Brain microvascular endothelial cell (primary cell): ENCODE measurements around the gene BMP8A.
"Not testable (repeated sequence)": the region's sequence is repeated elsewhere in the genome, so short reads cannot be mapped to it uniquely, and the experiment has no call there.

Experiments used
- DNase-seq: peaks from one replicate; pipeline ENCODE4 v3.0.0-alpha.2; 2020
- H3K27ac ChIP-seq: fragments of 250-450 bp; sonication (Bioruptor Pico); 2 replicates; pipeline ENCODE4 v1.5.1; 2020; ENCODE audit warnings: mild to moderate bottlenecking, moderate library complexity
- H3K27me3 ChIP-seq: fragments of 250-450 bp; sonication (Bioruptor Pico); replicated peaks from 2 replicates; pipeline ENCODE4 v1.5.1; 2020; ENCODE audit warnings: mild to moderate bottlenecking
- H3K36me3 ChIP-seq: fragments of 250-450 bp; sonication (Bioruptor Pico); replicated peaks from 2 replicates; pipeline ENCODE4 v1.5.1; 2020; ENCODE audit warnings: mild to moderate bottlenecking
- H3K4me3 ChIP-seq: 2 replicates; pipeline ENCODE4 v1.5.1; 2011; ENCODE audit warnings: low read depth, mild to moderate bottlenecking, control low read depth, low read length, moderate library complexity
- in situ Hi-C: cut with HindIII; loops from 2 replicates; pipeline ENCODE4 v1.10.0; 2017; ENCODE audit warnings: low sequenced_read_pairs, low pct_ligation_motif_present
- TF ChIP-seq, protein P1 (sequence below): IDR thresholded peaks from 2 replicates; pipeline ENCODE4 v1.5.1; 2011; ENCODE audit warnings: low read depth, mild to moderate bottlenecking, moderate library complexity, low read length, control low read depth, inconsistent platforms; ENCODE audit errors: missing control alignments

Gene BMP8A

DNA sequence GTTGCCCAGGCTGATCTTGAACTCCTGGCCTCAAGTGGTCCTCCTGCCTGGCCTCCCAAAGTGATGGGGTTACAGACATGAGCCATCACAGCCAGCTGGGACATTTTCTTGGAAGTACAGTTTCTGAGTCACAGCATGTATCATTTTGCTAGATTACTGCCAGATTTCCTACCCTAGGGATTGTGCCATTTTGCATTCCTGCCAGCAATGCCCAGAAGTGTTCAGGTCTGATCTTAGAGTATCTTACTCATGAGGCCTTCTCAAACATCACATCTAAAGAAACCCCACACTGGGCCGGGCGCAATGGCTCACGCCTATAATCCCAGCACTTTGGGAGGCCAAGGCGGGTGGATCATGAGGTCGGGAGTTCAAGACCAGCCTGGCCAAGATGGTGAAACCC is 10.2 kb downstream of the BMP8A start:
- Histone ChIP-seq H3K27ac (no peak overlapping the region), H3K4me3 (no peak overlapping the region), H3K27me3 (no peaks in the 10 kb centered on the region), H3K36me3 (no peaks in the 10 kb centered on the region)
- in situ Hi-C loops = no loop called here
- no peak for DNase-seq
- TF ChIP-seq, protein P1, sequence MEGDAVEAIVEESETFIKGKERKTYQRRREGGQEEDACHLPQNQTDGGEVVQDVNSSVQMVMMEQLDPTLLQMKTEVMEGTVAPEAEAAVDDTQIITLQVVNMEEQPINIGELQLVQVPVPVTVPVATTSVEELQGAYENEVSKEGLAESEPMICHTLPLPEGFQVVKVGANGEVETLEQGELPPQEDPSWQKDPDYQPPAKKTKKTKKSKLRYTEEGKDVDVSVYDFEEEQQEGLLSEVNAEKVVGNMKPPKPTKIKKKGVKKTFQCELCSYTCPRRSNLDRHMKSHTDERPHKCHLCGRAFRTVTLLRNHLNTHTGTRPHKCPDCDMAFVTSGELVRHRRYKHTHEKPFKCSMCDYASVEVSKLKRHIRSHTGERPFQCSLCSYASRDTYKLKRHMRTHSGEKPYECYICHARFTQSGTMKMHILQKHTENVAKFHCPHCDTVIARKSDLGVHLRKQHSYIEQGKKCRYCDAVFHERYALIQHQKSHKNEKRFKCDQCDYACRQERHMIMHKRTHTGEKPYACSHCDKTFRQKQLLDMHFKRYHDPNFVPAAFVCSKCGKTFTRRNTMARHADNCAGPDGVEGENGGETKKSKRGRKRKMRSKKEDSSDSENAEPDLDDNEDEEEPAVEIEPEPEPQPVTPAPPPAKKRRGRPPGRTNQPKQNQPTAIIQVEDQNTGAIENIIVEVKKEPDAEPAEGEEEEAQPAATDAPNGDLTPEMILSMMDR = no peak

- DNase-seq, H3K4me3 ChIP-seq, H3K36me3 ChIP-seq, in situ Hi-C loops, H3K27me3 ChIP-seq, H3K27ac ChIP-seq: not testable (repeated sequence)
Measured at GRCh38 chr1:39504436-39504835, 13.0 kb downstream of the BMP8A start.

DNA sequence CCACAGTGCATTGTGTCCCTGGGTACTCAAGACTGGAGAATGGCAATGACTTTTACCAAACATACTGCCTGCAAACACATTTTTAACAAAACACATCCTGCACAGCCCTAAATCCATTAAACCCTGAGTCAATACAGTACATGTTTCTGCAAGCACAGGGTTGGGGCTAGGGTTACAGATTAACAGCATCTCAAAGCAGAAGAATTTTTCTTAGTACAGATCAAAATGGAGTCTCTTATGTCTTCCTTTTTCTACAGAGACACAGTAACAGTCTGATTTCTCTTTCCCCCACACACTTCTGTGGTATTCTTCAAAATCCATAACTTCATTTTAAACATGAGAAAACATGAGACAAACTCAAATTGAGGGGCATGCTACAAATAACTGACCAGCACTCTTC is 13.9 kb downstream of the BMP8A start:
- in situ Hi-C loops = no loop called here
- no peaks in the 10 kb centered on the region for H3K27me3 ChIP-seq
- H3K36me3 ChIP-seq = no peaks in the 10 kb centered on the region
- TF ChIP-seq, protein P1 = no peak
- no peak overlapping the region for H3K4me3 ChIP-seq
- no peak overlapping the region for H3K27ac ChIP-seq
- DNase-seq = no peak

GRCh38 chr1:39507230-39507928 is 15.9 kb downstream of the BMP8A start:
- Histone ChIP-seq H3K36me3 (no peaks in the 10 kb centered on the region), H3K27ac (no peak overlapping the region), H3K27me3 (no peaks in the 10 kb centered on the region), H3K4me3 (no peak overlapping the region)
- no peak for DNase-seq
- TF ChIP-seq, protein P1 = peak; percentile 70
- in situ Hi-C loops = no loop called here

DNA sequence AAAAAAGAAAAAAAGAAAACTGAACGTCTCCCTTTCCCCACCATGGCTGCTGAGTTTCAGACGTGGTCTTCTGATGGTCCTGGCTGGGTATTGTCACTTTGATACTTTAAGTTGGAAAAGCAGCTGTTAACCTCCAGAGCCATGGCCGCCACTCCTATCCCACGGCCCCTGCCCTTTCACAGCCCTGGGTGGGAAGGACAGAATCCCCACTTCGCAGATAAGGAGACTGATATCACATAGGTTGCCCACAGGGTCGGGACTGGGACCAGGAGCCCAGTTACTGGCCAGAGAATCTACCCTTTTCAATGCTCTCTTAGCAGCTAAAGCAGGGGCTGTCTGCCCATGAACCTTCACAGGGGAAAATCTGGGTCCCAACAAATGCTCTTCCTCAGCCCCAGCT is 16.8 kb downstream of the BMP8A start:
- DNase-seq = no peak
- no peaks in the 10 kb centered on the region for H3K36me3 ChIP-seq
- H3K4me3 ChIP-seq = no peak overlapping the region
- no peaks in the 10 kb centered on the region for H3K27me3 ChIP-seq
- TF ChIP-seq, protein P1 = no peak
- no peak overlapping the region for H3K27ac ChIP-seq
- in situ Hi-C loops = no loop called here

DNA sequence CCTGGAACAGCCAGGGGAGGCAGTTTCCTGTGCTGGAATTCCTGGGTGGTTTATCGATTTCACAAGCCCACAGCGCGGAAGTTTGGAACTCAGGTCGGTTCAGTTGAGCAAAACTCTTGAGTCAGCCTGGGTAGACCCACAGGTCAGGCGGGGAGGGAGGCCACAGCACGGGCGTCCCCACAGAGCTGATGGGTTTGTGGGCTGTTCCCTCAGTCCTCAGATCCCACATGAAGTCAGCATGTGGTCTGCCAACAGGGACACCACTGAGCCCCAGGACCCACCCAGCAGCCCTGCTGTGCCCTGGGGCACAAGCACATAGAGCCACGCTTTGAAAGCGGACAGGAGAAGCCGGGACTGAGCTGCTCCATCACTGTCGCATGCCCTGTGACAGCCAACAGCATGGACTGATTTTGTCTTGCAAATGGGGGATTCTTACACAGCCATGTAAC is 17.4 kb downstream of the BMP8A start:
- TF ChIP-seq, protein P1 = peak; percentile 3
- H3K27ac ChIP-seq = no peak overlapping the region
- no peaks in the 10 kb centered on the region for H3K36me3 ChIP-seq
- in situ Hi-C loops = no loop called here
- no peaks in the 10 kb centered on the region for H3K27me3 ChIP-seq
- H3K4me3 ChIP-seq = no peak overlapping the region
- no peak for DNase-seq
